ENCODE data around the gene B2M. TPM values are rescaled to one million over a fixed set of nuclear protein-coding genes. Genes with fewer than 3 reads are reported as not detected.
"Not testable (repeated sequence)": the region's sequence is repeated elsewhere in the genome, so short reads cannot be mapped to it uniquely, and the experiment has no call there.

The B2M gene
- total RNA-seq, 1 donor from 2014 or later = 1,025 TPM

DNA sequence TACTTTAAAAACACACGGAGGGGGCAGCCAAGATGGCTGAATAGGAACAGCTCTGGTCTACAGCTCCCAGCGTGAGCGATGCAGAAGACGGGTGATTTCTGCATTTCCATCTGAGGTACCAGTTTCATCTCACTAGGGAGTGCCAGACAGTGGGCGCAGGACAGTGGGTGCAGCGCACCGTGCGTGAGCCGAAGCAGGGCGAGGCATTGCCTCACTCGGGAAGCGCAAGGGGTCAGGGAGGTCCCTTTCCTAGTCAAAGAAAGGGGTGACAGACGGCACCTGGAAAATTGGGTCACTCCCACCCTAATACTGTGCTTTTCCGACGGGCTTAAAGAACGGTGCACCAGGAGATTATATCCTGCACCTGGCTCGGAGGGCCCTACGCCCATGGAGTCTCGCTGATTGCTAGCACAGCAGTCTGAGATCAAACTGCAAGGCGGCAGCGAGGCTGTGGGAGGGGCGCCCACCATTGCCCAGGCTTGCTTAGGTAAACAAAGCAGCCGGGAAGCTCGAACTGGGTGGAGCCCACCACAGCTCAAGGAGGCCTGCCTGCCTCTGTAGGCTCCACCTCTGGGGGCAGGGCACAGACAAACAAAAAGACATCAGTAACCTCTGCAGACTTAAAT is 28.0 kb downstream of the B2M start:
- ATAC-seq (ENCODE audit: poor library complexity); DNase-seq: not testable (repeated sequence)
- intact Hi-C loops (cut with DNase I) = loop anchor here (10.0 kb wide), 1 partner anchor 145 kb away; no protein-coding TSS in a partner anchor

DNA sequence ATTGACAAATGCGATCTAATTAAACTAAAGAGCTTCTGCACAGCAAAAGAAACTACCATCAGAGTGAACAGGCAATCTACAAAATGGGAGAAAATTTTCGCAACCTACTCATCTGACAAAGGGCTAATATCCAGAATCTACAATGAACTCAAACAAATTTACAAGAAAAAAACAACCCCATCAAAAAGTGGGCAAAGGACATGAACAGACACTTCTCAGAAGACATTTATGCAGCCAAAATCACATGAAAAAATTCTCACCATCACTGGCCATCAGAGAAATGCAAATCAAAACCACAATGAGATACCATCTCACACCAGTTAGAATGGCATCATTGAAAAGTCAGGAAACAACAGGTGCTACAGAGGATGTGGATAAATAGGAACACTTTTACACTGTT is 32.1 kb downstream of the B2M start:
- ATAC-seq (ENCODE audit: poor library complexity); DNase-seq; intact Hi-C loops (cut with DNase I): not testable (repeated sequence)

DNA sequence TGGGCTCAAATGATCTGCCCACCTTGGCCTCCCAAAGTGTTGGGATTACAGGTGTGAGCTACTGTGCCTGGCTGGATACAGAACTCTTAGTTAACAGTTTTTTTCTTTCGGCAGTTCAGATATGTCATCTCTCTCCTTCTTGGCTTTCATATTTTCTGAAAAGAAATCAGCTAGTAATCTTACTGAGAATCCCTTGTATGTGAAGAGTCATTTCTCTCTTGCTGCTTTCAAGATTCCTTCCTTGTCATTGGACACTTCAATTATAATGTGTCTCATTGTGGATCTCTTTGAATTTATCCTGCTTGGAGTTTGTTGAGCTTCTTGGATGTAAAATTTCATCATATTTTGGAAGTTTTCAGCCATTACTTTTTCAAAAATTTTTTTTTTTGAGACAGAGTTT is 42.0 kb downstream of the B2M start:
- no peak for DNase-seq
- ATAC-seq (ENCODE audit: poor library complexity) = no peak
- intact Hi-C loops (cut with DNase I) = no loop called here

DNA sequence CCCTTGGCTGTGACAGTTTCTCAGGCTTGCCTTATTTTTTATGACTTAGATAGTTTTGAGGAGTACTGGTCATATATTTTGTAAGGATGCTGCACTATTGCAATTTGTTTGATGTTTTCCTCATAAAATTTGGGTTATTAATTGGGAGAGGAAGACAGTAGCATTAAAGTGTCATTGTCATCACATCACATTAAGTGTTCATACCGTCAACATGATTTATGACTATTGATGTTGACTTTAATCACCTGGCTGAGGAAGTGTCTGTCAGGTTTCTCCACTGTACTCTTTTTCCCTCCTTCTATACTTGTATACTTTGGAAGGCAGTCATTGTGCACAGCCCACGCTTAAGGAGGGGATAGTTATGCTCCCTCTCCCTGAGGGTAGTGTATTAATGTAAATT is 51.9 kb downstream of the B2M start:
- no peak for ATAC-seq (ENCODE audit: poor library complexity)
- DNase-seq = no peak
- intact Hi-C loops (cut with DNase I) = no loop called here

DNA sequence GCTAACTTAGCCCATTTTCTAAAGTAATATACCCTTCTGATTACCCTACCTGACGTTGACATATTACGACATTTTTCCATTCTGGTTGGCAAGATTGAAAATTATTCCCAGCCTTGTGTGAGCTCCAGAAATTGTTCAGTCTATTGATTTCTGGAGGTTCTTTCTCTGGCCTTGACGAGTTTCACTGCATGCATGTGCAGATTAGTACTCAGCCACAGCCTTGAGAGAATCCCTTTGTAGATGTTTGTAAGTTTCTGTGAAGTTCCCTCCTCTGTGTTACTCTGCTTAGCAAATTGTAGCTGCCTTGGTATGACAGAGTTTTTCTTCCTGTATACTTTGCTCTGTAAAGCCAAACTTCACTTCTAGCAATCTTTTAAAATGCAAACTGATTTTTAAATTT is 52.5 kb downstream of the B2M start:
- intact Hi-C loops (cut with DNase I) = no loop called here
- no peak for DNase-seq
- no peak for ATAC-seq (ENCODE audit: poor library complexity)

DNA sequence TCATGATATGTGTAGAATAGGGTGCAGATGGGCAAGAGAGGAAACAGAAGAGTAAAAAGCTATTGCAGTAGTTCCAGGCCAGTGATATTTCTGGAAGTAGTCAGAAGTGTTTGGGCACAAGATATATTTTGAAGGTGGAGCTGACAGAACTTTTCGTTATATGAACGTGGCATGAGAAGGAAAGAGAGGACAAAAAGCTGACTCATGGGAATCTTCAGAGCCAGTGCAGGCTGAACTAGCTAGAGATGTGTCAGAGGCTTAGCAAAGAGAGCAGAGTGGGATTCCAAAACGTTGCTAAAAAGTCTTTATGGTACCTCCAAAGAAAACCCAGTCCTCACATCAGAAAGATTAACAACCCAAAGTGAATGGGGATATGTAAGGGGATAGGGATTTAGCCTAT is 53.7 kb downstream of the B2M start:
- DNase-seq = no peak
- intact Hi-C loops (cut with DNase I) = no loop called here
- no peak for ATAC-seq (ENCODE audit: poor library complexity)

Other genes with a start within 250 kb of the B2M start
- 92.7 TPM for gene EIF3J, start 174.4 kb upstream of the B2M start, total RNA-seq
- gene SPG11, start 47.9 kb upstream of the B2M start, total RNA-seq = 43.8 TPM
- gene PATL2, start 194 bp upstream of the B2M start, total RNA-seq = 3.2 TPM
- 53.9 TPM for gene TRIM69, start 25.0 kb downstream of the B2M start, total RNA-seq
- not detected for gene TERB2, start 245.2 kb downstream of the B2M start, total RNA-seq